IPS-20b (cell line): ENCODE data around the gene MSL2.
"Not testable (repeated sequence)": the region's sequence is repeated elsewhere in the genome, so short reads cannot be mapped to it uniquely, and the experiment has no call there.

Experiments
- H3K27ac ChIP-seq: one replicate; pipeline ENCODE4 v1.5.1; 2013; ENCODE audit warnings: low read length
- H3K27me3 ChIP-seq: 2 replicates; pipeline ENCODE4 v1.6.1; 2013; ENCODE audit warnings: mild to moderate bottlenecking, low read length, inconsistent platforms; ENCODE audit not compliant: insufficient read depth
- H3K36me3 ChIP-seq: 2 replicates; pipeline ENCODE4 v1.6.1; 2013; ENCODE audit warnings: low read depth, mild to moderate bottlenecking, inconsistent platforms, low read length, moderate library complexity; ENCODE audit not compliant: insufficient read depth
- H3K4me1 ChIP-seq: 2 replicates; pipeline ENCODE4 v1.6.1; 2013; ENCODE audit warnings: mild to moderate bottlenecking, control low read depth, inconsistent platforms, low read length, moderate library complexity; ENCODE audit not compliant: insufficient read depth
- H3K4me3 ChIP-seq: 2 replicates; pipeline ENCODE4 v1.5.1; 2013; ENCODE audit warnings: mild to moderate bottlenecking, low read length, inconsistent platforms
- H3K9ac ChIP-seq: 2 replicates; pipeline ENCODE4 v1.6.1; 2013; ENCODE audit warnings: low read depth, mild to moderate bottlenecking, inconsistent platforms, low read length, moderate library complexity
- H3K9me3 ChIP-seq: 2 replicates; pipeline ENCODE4 v1.6.1; 2013; ENCODE audit warnings: mild to moderate bottlenecking, low read depth, low read length, inconsistent platforms; ENCODE audit not compliant: insufficient read depth

The MSL2 gene

DNA sequence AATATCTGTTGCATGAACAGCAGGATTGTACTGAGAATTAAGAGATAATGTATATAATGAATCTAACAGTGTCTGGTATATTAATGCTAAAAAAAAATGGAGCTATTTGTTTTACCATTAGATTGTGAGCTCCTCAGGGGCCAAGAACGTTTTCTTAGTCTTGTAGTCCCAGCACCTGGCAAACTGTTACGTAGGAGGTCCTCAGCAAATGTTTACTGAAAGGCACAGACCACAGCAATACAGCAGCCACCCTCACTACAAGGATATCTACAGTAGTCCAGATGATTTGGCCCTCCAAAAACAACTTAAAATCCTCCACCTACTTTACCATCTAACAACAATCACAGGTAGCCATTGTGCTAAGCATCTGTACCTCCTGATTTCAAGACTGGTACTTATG, 59.7 kb downstream of the MSL2 start:
- H3K36me3 ChIP-seq, result no peaks in the 10 kb centered on the region
- no peaks in the 10 kb centered on the region for H3K4me1 ChIP-seq
- no peak overlapping the region for H3K4me3 ChIP-seq
- H3K9me3 ChIP-seq, result no peaks in the 10 kb centered on the region
- peaks cover 2% of the 10 kb centered on the region; the same call in 1 of the 2 replicates for H3K27me3 ChIP-seq
- H3K9ac ChIP-seq, result no peak overlapping the region
- no peak overlapping the region for H3K27ac ChIP-seq

DNA sequence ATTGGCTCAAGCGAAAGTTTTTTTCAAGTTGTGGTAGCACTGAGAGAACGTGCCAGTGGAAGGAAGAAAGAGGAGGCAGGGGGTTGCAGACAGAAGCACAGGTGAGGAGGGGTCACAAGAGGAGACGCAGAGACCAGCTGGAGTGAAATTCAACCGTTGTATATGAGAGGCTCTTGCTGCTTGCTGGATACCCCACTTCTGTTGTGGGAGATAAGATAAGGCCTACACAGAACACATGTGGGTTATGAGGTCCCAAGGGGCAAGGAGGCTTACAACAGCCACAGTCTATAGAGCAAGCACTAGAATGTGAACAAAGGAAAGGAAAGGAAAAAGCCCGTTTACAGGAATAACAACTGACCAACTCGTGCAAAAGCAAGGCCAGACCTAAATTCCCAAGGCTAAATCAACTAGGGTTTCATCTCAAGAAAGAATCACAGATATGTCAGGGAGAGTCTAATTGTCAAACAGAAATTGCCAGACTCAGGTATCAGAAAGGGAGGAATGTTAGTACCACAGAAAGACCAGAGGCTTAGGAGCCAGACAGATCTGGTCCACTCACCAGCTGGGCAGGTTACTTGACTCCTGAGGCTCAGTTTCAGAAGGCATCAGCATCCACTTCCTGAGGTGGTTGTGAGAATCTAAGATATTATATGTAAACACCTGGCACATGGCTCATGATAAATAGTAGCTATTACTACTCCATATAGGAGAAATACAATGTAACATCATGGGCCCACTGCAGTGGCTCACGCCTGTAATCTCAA, 60.9 kb downstream of the MSL2 start:
- Histone ChIP-seq H3K4me3 (no peak overlapping the region), H3K27ac (no peak overlapping the region), H3K27me3 (no peaks in the 10 kb centered on the region), H3K9ac (no peak overlapping the region), H3K9me3 (no peaks in the 10 kb centered on the region), H3K36me3 (no peaks in the 10 kb centered on the region), H3K4me1 (no peaks in the 10 kb centered on the region)

DNA sequence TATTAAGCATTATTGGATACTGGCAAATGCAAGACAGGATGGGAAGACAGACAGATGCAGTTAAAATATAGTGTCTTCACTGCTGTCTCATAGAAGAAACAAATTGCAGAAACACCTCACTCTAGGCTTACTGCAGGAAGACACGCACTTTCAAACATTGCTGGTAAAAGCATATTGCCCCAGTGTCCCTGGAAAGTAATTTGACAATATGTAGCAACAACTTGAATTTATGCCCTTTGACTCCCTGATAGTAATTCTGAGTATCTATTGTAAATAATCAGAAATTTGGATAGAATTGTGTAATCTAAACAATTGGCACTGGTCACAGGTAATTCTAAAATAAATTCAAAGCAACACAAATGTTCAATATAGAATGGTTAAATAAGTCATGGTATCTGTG, 62.0 kb downstream of the MSL2 start:
- Histone ChIP-seq H3K9me3 (no peaks in the 10 kb centered on the region), H3K4me3 (no peak overlapping the region), H3K27me3 (no peaks in the 10 kb centered on the region), H3K4me1 (no peaks in the 10 kb centered on the region), H3K36me3 (no peaks in the 10 kb centered on the region), H3K27ac (no peak overlapping the region), H3K9ac (no peak overlapping the region)

DNA sequence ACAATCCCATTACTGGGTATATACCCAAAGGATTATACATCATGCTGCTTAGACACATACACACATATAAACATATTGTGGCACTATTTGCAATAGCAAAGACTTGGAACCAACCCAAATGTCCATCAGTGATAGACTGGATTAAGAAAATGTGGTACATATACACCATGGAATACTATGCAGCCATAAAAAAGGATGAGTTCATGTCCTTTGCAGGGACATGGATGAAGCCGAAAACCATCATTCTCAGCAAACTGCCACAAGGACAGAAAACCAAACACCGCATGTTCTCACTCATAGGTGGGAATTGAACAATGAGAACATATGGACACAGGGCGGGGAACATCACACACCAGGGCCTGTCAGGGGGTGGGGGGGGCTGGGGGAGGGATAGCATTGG, 64.5 kb downstream of the MSL2 start:
- H3K27ac ChIP-seq, H3K27me3 ChIP-seq, H3K4me1 ChIP-seq, H3K9ac ChIP-seq, H3K9me3 ChIP-seq, H3K36me3 ChIP-seq, H3K4me3 ChIP-seq: not testable (repeated sequence)

DNA sequence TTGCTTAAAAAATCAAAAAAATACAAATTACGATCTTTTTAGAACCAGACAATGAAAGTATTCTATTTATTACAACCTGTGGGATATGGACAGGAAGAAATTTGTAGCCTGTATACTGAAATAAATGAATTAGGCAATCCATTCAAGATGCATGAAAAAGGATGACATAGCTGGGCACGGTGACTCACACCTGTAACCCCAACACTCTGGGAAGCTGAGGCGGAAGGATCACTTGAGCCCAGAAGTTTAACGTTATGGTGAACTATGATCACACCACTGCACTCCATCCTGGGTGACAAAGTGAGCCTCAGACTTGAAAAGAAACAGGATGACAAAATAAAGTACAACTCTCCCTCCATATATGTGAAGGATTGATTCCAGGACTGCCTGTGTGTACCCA, 74.1 kb downstream of the MSL2 start:
- no peaks in the 10 kb centered on the region for H3K9me3 ChIP-seq
- no peaks in the 10 kb centered on the region for H3K4me1 ChIP-seq
- no peak overlapping the region for H3K4me3 ChIP-seq
- H3K27me3 ChIP-seq, result no peaks in the 10 kb centered on the region
- H3K36me3 ChIP-seq, result no peaks in the 10 kb centered on the region
- no peak overlapping the region for H3K9ac ChIP-seq
- H3K27ac ChIP-seq, result no peak overlapping the region

DNA sequence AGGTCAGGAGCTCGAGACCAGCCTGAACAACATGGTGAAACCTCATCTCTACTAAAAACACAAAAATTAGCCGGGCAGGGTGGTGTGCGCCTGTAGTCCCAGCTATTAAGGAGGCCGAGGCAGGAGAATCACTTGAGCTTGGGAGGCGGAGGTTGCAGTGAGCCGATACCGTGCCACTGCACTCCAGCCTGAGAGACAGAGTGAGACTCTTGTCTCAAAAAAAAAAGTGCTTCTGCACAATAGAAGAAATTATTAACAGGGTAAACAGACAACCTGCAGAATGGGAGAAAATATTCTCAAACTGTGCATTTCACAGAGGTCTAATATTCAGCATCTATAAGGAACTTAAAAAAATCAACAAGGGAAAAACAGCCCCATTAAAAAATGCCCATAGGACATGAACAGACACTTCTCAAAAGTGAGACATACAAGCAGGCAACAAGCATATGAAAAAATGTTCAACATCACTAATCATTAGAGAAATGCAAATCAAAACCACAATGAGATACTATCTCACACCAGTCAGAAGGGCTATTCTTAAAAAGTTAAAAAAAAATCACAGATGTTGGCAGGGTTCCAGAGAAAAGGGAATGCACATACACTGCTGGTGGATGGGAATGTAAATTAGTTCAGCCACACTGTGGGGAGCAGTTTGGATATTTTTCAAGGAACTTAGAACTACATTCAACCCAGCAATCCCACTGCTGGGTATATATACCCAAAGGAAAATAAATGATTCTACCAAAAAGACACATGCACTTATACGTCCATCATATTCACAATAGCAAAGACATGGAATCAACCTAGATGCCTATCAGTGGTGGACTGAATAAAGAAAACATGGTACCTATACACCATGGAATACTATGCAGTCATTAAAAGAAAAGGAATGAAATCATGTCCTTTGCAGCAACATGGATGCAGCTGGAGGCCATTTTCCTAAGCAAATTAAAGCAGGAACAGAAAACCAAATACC, 75.5 kb downstream of the MSL2 start:
- Histone ChIP-seq H3K4me3 (no peak overlapping the region), H3K27me3 (no peaks in the 10 kb centered on the region), H3K9me3 (0 out of 2 replicates have a peak, but pooled peaks cover 4% of the 10 kb centered on the region), H3K36me3 (no peaks in the 10 kb centered on the region), H3K4me1 (no peaks in the 10 kb centered on the region), H3K9ac (no peak overlapping the region), H3K27ac (no peak overlapping the region)

DNA sequence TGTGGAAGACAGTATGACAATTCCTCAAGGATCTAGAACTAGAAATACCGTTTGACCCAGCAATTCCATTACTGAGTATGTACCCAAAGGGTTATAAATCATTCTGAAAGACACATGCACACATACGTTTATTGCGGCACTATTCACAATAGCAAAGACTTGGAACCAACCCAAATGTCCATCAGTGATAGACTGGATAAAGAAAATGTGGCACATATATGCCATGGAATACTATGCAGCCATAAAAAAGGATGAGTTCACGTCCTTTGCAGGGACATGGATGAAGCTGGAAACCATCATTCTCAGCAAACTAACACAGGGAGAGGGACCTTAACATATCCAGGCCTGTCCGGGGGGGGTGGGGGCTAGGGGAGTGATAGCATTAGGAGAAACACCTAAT, 76.4 kb downstream of the MSL2 start:
- H3K4me1 ChIP-seq, result not testable (repeated sequence)
- H3K9me3 ChIP-seq, result peaks cover 11% of the 10 kb centered on the region; the same call in 1 of the 2 replicates

DNA sequence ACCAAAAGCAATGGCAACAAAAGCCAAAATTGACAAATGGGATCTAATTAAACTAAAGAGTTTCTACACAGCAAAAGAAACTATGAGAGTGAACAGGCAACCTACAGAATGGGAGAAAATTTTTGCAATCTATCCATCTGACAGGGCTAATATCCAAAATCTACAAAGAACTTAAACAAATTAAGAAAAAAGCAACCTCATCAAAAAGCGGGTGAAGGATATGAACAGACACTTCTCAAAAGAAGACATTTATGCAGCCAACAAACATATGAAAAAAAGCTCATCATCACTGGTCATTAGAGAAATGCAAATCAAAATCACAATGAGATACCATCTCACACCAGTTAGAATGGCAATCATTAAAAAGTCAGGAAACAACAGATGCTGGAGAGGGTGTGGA, 76.8 kb downstream of the MSL2 start:
- not testable (repeated sequence) for H3K4me3 ChIP-seq, H3K9ac ChIP-seq

More for the DNA sequence above, 76.4 kb downstream of the MSL2 start:
- not testable (repeated sequence) for H3K36me3 ChIP-seq, H3K27ac ChIP-seq, H3K9ac ChIP-seq, H3K27me3 ChIP-seq, H3K4me3 ChIP-seq

DNA sequence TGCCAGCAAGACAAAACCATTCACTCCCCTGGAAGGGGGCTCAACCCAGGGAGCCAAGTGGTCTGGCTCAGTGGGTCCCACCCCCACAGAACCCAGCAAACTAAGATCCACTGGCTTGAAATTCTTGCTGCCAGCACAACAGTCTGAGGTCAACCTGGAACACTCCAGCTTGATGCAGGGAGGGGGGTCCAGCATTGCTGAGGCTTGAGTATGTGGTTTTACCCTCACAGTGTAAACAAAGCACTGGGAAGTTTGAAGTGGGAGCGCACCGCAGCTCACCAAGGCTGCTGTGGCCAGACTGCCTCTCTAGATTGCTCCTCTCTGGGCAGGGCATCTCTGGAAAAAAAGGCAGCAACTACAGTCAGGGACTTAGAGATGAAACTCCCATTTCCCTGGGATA, 81.7 kb downstream of the MSL2 start:
- H3K9ac ChIP-seq, result no peak overlapping the region
- no peak overlapping the region for H3K4me3 ChIP-seq
- H3K27ac ChIP-seq, result no peak overlapping the region
- H3K4me1 ChIP-seq, result no peaks in the 10 kb centered on the region
- no peaks in the 10 kb centered on the region for H3K27me3 ChIP-seq
- peaks cover 25% of the 10 kb centered on the region for H3K9me3 ChIP-seq
- 0 out of 2 replicates have a peak, but pooled peaks cover 4% of the 10 kb centered on the region for H3K36me3 ChIP-seq

More for the DNA sequence above, 76.8 kb downstream of the MSL2 start:
- not testable (repeated sequence) for H3K36me3 ChIP-seq, H3K4me1 ChIP-seq, H3K27me3 ChIP-seq, H3K27ac ChIP-seq
- peaks cover 15% of the 10 kb centered on the region for H3K9me3 ChIP-seq

DNA sequence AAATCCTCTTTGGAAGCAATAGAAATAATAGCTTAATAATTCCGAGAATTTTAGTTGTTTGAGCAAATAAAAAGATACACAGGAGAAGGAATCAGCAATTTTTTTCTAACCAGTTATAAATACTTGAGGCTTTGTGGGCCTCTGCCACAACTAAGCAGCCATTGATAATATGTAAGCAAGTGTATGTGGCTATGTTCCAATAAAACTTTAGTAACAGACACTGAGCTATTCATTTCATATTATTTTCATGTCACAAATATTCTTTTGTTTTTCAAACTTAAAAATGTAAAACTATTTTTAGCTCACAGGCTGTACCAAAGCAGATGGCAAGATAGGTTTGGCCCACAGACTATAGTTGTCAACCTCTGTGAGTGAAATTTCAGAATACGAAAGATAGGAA, 85.7 kb downstream of the MSL2 start:
- Histone ChIP-seq H3K27me3 (no peaks in the 10 kb centered on the region), H3K9me3 (peaks cover 19% of the 10 kb centered on the region), H3K36me3 (peaks cover 4% of the 10 kb centered on the region; the same call in 1 of the 2 replicates), H3K4me3 (no peak overlapping the region), H3K4me1 (no peaks in the 10 kb centered on the region), H3K27ac (no peak overlapping the region), H3K9ac (no peak overlapping the region)

DNA sequence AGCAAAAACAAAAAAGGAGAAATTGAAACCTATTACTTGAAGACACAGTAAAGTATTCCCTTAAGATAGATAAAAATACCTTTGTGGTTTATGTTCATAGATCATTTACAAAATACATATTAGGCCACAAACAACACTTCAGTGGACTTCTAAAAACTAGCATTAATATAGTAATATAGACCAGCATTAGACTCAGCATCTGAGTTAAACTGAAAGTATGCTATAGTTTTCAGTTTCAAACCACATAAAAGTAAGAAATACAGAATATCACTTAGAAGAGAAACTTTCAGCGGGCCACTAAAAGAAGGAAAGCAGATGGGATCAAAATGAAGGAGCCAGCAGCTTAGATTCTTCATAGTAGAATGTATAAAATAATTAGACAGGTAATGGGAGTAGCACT, 86.6 kb downstream of the MSL2 start:
- H3K9me3 ChIP-seq, result peaks cover 11% of the 10 kb centered on the region
- H3K27ac ChIP-seq, result no peak overlapping the region
- H3K36me3 ChIP-seq, result peaks cover 4% of the 10 kb centered on the region; the same call in 1 of the 2 replicates
- no peaks in the 10 kb centered on the region for H3K27me3 ChIP-seq
- no peak overlapping the region for H3K4me3 ChIP-seq
- H3K4me1 ChIP-seq, result no peaks in the 10 kb centered on the region
- H3K9ac ChIP-seq, result no peak overlapping the region

DNA sequence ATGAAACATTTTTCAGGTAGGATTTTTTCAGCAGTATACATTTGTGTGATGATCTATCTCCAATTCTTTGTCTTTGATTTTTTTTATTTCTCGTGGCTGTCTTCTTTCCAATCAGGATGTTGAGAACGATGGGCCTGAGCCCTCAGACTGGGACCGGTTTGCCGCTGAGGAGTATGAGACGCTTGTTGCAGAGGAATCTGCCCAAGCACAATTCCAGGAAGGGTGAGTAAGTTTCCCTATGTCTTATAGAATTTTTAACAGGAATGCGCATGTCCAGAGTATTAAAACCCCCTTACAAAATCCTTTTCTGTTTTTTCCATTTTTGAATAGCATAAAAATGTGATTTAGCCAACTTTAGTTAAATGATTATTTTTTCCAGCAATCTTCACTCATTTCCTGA, 90.0 kb downstream of the MSL2 start:
- Histone ChIP-seq H3K27ac (no peak overlapping the region), H3K36me3 (peaks cover 4% of the 10 kb centered on the region; the same call in 1 of the 2 replicates), H3K4me3 (no peak overlapping the region), H3K9me3 (no peaks in the 10 kb centered on the region), H3K27me3 (no peaks in the 10 kb centered on the region), H3K9ac (no peak overlapping the region), H3K4me1 (no peaks in the 10 kb centered on the region)
